Activated effector memory CD4-positive, alpha-beta T cell treated with anti-CD3 and anti-CD28 coated beads, Interleukin-2, amount 50 U/mL, for 16 hours (primary cell): ENCODE measurements around the gene SPTAN1.
"Not testable (repeated sequence)": the region's sequence is repeated elsewhere in the genome, so short reads cannot be mapped to it uniquely, and the experiment has no call there.

ENCODE experiments used
- DNase-seq: peaks from one replicate; pipeline ENCODE4 v3.0.0-alpha.2; 2020

Gene SPTAN1

DNA sequence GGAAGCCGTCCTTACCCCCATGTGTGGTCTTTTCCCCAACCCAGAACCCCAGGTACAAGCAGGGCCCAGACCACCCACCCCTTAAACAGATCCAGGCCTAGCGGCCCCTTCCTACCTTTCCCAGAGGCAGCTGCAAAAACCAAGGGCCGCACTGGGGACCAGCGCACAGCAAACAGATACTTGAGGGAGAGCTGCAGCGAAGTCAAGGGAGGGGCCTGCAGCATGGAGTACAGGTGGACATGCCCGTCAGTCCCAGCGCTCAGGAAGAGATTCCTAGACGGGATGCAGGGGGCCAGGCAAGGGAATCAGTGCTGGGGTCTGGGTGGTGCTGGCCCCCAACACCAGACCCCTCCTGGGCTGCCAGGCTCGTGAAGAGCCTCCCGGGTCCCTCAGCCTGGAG lies 81.7 kb downstream of the SPTAN1 start:
- no peak for DNase-seq

DNA sequence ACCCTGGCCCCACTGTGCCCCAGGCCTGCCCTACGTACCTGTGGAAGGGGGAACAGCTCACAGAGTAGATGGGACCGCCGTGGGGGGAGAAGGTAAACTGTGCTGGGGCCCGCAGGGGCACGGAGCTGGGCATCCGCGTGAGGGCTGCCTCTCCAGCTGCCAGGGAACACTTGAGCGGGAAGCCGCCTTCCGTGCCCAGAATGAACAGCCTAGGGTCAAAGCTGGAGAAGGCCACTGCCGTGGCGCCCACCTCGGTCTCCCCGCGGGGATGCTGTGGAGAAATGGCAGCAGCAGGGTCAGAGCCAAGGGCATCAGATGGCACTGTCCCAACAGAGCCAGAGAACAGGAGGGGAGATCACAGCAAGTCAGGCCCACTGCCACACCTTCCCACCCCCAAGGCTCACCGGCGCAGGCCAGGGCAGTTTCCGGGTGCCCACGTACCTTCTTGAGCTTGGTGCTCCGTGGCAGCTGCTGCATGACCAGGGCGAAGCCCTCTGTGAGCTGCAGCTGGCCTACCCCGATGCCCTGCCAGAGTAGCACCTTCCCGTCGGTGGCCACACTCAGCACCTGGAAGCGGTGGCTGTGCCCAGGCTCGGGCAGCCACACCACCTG lies 82.4 kb downstream of the SPTAN1 start:
- DNase-seq, result no peak

DNA sequence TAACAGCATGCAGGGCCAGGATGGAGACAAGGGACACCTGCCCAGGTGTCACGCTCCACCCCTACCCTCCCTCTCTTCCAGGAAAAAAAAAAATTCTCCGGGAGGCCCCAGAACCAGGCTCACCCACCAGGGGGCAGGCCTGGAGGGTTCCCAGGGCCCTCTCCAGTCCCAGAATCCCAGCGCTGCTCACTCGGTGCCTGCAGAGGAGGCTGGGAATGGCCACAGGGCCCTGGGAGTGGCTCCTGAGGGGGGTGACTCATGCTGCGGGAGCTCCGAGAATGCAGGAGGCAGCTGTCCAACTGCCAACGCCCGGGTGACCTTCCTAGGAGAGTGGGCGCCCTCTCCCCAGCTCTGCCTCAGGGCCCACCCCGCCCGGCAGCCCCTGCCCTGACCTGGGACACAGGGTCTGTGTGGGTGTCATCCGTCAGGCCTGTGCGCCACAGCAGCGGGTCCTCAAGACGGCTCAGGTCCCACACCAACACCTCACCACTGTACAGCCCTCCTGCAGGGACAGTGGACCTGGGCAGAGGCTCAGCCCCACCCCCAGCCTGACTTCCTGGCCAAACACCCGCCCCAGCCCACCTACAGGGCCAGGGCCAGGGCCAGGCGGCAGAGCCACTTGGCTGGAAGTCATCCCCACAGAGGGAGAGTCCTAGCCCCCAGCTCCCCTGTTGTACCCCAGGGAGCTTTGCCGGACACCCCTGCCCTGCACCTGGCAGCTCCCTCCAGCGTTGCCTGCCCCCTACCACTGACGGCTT lies 83.1 kb downstream of the SPTAN1 start:
- DNase-seq, result no peak

DNA sequence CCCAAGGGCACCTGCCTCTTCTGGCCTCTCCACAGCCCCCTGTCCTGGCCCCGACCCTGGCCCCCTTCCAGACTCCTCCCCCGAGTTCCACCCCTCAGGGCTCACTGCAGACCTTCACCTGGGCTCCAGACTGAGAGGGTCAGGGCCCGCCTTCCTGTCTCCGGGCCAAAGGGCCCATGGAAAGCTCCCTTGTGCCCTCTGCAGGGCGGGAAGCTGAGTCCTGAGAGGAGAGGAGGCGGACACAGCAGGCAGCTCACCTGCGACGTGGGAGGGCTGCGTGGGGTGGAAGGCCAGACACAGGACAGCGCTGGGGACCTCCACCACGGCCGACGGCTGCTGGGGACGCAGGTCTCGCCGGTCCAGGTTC lies 83.6 kb downstream of the SPTAN1 start:
- DNase-seq, result no peak

DNA sequence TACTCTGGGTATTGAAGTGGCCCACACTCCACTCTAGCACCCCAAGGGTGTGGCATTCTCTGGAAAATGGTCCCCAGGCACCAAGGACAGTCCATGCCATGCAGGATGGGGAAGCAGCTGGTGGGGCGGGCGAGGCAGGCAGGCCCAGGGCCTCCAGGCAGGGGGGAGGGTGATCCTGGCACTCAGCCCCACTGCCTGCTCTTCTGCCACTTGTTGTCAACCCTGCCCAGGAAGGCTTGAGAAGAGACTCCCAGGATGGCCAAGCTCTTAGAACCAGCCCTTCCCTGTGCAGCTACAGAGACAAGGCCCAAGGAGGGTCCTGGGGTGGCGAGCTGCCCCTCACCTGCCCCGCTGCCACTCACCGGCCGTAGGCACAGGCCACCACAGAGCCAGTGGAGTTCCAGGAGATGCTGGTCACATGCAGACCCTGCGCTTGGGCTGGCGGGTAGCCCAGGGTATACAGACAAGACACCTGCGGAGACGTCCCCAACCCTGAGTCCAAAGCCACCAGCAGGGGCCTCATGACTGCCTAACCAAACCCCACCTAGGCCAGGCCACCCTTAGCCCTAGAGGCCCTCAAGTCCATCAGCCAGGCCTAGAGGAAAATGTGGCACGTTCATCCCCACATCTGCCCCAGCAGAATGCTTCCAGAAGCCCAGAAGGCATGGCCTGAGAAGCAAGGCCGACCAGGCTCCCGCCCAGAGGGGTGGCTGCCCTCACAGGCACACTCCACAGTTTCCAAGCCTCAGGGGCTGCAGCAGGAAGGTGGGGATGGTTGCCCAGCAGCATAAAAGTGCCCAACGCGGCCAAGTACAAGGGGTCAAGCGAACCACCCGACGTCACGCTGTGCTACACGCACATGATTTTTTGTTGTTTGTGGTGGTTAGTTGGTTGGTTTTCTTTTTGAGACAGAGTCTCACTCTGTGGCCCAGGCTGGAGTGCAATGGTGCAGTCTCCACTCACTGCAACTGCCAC lies 84.5 kb downstream of the SPTAN1 start:
- DNase-seq, result no peak

DNA sequence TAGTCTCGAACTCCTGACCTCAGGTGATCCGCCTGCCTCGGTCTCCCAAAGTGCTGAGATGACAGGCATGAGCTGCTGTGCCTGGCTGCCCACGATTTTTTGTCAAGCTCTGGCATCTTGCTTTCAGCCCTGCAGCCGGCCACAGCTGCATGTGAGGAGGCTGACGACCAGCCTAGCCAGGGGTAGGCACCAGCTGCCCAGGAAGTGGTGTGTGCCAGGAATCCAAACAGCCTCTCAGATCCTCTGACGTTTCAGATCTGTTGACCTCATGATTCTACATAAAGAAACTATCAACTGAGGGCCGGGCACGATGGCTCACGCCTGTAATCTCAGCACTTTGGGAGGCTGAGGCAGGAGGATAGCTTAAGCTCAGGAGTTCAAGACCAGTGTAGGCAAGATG lies 85.3 kb downstream of the SPTAN1 start:
- DNase-seq, result no peak

DNA sequence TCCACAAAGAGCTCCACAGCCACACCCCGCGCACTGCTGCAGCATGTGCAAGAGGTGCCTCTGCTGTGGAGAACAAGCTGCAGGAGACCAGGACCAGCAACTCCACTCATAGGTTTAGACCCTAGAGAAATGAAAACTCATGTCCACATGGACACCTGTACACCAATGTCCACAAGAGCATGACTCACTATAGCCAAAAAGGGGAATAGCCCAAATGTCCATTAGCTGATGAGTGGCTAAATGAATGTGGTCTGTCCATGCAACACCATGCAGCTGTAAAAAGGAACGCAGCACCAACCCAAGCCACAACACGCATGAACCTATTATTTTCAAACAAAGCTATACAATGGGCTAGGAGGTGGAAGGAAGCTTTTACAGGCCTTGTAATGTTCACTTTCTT lies 86.2 kb downstream of the SPTAN1 start:
- DNase-seq, result no peak

DNA sequence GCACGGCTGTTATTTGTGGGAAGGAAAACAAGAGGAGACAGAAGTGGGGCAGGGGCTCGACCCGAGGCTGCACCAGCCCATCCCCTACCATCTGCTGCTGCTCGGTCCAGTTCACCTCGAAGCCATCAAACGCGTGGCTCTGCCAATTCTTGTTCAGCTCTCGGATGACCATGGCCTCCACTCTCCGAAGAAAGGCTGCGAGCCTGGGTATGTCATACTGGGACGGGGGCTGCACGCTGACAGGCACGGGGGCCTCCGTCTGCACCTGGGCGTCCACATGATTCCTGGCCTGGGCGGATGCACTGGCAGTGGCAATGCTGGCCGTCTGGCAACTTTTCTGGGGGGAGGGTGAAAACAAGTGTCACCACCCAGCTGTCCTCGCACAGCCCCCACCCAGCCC lies 88.2 kb downstream of the SPTAN1 start:
- DNase-seq, result no peak

DNA sequence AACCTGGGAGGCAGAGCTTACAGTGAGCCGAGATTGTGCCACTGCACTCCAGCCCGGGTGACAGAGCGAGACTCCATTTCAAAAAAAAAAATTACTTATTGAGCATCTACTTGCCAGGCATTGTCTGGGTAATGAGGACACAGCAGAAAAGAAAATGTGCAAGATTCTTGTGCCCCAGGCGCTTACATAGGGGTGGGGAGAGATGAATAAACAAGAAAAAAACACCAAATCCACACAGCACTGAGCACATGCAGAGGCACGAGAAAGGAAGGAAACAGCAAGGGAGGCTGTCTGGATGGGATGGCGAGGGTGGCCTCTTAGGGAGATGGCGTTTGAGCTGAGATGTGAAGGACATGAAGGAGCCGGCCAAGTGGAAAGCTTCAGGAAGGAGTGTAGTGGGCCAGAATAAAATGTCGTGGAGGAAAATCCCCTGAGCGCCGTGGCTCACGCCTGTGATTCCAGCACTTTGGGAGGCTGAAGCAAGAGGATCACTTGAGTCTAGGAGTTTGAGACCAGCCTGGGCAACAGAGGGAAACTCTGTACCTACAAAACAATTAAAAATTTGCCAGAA lies 90.4 kb downstream of the SPTAN1 start:
- DNase-seq, result no peak

DNA sequence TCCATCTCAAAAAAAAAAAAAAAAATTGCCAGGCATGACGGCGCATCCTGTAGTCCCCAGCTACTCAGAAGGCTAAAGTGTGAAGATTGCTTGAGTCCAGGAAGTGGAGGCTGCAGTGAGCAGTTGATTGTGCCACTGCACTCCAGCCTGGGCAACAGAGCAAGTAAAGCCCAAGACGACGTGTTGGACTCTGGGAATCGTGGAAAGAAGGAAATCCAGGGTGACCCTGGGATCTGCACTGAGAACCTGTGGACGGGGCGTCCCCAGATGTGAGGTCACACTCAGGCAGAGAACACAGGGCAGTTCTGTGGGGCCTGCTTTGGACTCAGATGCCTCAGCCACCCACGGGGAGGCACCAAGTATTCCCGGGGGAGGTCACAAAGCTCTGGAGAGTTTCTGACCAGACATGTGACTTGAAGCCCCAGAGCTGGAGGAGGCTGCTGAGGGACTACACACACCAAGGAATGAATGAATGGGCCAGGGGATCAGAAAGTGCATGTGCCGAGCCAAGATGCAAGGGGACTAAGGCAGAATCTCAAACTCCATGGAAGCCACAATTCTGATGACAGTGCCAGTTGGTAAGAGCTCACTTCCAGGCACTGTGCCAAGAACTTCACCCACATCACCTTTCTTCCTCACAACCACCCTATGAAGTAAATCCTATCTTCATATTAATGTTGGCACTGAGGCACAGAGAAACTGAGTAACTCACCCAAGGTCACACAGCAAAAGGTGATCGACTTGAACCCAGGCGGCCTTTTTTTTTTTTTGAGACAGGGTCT lies 91.3 kb downstream of the SPTAN1 start:
- DNase-seq, result no peak

DNA sequence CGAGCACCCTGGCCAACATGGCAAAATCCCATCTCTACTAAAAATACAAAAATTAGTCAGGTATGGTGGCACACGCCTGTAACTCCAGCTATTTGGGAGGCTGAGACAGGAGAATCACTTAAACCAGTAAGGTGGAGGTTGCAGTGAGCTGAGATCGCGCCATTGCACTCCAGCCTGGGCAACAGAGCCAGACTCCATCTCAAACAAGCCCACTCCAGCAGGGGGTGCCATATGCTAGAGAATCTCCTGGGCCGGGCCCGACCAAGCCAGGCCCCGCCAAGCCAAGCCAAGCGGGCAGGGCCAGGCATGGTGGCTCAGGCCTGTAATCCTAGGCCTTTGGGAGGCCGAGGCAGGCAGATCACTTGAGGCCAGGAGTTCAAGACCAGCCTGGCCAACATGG lies 95.8 kb downstream of the SPTAN1 start:
- peak; percentile 88 for DNase-seq

DNA sequence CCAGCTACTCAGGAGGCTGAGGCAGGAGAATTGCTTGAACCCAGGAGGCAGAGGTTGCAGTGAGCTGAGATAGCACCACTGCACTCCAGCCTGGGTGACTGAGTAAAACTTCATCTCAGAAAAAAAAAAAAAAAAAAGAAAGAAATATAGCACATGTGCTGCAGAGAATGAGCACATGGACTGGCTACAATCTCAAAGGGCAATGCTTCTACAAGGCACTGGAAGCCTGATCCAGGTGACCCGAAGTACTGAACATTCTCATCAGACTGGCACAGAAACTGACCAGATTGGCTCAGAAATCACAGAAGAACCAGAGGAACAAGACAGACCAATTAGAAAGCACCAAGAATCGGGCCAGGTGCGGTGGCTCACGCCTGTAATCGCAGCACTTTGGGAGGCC lies 99.4 kb downstream of the SPTAN1 start:
- no peak for DNase-seq

DNA sequence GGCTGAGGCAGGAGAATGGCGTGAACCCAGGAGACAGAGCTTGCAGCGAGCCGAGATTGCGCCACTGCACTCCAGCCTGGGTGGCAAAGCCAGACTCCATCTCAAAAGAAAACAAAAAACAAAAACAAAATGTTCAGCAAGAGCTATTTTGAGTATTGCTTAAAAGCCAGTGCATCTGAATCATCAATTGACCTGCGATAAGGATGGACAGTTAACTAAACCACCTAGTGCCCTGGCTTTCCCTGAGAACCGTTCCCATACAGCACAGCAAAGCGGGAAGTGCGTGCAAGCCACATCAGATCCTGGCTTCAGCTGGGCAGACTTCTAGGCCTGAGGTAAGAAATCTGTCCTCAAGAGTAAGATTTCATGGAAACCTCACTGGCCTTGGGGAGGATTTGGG lies 101.5 kb downstream of the SPTAN1 start:
- DNase-seq, result no peak

DNA sequence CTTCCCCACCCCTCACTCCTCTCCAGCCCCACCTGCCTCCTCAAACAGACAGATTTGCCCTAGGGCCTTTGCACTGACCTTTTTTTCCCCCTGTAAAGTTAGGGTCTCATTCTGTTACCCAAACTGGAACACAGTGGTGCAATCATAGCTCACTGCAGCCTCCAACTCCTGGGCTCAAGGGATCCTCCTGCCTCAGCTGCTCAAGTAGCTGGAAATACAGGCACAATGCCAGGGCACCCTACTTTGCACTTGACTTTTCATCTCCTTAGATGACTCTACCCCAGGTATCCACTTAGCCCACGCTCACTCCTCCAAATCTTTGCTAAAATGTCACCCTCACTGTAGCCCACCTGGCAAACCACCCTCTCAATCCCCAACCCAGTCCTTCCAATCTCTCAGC lies 102.1 kb downstream of the SPTAN1 start:
- no peak for DNase-seq

DNA sequence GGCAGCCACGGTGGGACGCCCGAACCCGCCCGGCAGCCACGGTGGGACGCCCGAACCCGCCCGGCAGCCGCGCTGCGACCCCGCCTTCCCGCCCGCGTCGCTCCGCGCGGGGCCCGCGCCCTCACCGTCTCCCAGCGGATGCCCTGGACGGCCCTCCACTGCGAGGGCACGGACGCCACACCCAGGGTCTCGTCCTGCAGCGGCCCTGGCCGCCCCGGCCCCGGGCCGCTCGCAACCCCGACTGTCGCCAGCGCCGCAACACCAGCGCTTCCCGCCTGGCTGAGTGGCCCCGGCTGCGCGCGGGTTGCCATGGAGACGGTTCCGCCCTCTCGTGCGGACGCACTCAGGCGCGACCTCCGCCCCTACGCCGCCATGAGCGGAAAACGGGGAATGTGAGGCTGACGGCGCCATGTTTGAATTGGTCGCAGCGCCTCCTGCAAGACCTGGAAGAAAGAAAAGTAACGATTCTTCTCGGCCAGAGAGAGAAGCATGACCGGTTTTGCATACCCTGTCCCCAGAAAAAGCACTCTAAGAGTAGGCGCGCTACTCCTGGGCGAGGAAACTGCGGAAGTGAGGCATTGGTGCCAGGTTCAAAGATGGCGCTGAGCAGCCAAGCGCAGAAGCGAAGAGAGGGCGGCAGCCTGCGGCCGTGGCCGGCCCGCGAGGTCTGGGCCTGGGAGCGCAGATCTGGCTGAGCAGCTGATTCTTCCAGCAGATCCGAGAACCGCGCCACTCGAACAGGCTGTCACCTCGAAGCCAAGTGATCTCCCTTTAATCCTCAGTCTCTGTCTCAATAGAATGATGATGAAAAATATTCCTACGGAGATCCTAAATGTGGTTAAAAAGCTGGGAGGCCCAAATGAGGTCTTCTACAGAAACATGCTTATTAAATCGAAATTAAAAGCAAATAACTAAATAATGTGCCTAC lies 104.3 kb downstream of the SPTAN1 start, which contains the start of gene DYNC2I2:
Gene DYNC2I2, minus strand, starts transcription at position 432 of the 928 bp plus-strand sequence. Its CDS starts 121 bp downstream, at position 311.
- peak; percentile 99 for DNase-seq

DNA sequence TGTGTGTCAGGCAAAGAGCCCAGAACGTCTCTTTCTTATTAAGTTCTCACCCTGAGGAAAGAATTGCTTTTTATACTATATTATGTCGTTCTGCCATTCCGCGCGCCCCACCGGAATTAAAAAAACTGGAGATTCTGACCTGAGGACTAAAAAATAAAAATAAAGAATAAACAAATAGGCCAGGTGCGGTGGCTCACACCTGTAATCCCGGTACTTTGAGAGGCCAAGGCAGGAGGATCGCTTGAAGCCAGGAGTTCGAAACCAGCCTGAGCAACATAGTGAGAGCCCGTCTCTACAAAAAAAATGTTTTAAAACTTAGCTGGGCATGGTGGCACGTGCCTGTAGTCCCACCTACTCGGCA lies 104.9 kb downstream of the SPTAN1 start:
- DNase-seq, result no peak

DNA sequence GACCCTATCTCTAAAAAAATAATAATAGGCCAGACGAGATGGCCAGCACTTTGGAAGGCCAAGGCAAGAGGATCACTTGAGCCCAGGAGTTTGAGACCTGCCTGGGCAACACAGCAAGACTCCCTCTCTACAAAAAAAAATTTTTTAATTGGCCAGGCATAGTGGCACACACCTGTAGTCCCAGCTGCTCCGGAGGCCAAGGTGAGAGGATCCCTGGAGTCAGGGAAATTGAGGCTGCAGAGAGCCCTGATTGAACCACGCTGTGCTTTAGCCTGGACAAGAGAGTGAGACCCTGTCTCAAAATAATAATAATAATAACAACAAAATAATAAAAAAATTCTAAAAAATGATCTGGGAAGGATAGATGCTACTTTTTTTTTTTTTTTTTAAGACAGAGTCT lies 105.4 kb downstream of the SPTAN1 start:
- no peak for DNase-seq

DNA sequence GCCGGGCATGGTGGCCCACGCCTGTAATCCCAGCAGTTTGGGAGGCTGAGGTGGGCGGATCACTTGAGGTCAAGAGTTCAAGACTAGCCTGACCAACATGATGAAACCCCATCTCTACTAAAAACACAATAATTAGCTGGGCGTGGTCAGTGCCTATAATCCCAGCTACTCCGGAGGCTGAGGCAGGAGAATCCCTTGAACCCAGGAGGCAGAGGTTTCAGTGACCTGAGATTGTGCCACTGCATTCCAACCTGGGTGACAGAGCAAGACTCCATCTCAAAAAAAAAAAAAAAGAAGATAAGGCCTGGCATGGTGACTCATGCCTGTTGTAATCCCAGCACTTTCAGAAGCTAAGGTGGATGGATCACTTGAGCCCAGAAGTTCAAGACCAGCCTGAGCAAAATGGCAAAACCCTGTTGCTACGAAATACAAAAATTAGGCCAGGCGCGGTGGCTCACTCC lies 114.1 kb downstream of the SPTAN1 start:
- DNase-seq, result not testable (repeated sequence)

DNA sequence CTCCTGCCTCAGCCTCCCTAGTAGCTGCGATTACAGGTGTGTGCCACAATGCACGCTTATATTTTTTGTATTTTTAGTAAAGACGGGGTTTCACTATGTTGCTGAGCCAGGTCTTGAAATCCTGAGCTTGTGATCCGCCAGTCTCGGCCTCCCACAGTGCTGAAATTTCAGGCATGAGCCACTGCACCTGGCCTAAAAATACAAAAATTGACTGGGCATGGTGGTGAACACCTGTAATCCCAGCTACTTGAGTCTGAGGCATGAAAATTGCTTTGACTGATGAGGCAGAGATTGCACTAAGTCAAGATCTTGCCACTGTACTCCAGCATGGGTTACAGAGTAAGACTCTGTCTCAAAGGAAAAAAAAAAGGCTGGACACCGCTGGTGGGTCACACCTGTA lies 117.4 kb downstream of the SPTAN1 start:
- no peak for DNase-seq

DNA sequence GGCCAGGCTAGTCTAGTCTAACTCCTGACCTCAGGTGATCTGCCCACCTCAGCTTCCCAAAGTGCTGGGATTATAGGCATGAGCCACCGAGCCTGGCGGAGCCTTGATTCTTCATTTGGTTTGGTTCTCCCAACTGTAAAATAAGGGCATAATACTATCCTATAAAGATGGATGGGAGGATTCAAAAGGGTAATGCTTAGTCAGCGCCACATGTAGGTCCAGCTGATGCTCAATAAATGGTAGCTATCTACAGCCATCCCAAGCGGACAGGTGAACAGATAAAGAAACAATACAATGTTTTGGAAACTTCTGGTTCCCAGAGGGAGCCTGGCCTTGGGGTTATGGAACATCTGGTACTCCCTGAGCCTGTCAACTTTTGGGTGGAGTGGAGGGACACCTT lies 123.0 kb downstream of the SPTAN1 start:
- no peak for DNase-seq

DNA sequence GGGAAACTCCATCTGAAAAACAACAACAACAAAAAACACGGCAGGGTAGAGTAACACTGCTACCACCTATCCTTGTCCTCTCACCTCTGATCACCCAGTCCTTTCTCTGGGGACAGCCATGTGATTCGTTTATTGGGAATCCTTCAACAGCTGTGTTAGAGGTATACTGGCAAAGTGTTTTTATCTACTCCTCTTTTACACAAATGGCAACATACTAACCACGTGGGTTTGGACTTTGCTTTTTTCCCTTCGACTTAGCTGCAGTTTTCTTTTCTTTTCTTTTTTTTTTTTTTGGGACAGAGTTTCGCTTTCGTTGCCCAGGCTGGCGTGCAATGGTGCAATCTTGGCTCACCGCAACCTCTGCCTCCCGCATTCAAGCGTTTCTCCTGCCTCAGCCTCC lies 125.4 kb downstream of the SPTAN1 start:
- no peak for DNase-seq
